Body of pancreas (tissue), 4 donors: ENCODE data around the gene ENTPD8. TPM values are rescaled to one million over a fixed set of nuclear protein-coding genes. Genes with fewer than 3 reads are reported as not detected.

Experiments
- ATAC-seq: fragments of 150-250 bp; one replicate; pipeline ENCODE4 v1.9.1; 2016
- DNase-seq, 4 donors: peaks; one replicate each; pipeline ENCODE4 v3.0.0-alpha.2; 2019
- H3K27ac ChIP-seq, 4 donors: fragments of 200-600 bp; sonication (generic); 1 replicate in 3 of 4; 2 replicates in 1 of 4; pipeline versions ENCODE4 v1.5.1 to v1.6.1; 2016 to 2019; ENCODE audit warnings: mild to moderate bottlenecking in 1 of 4, mixed read lengths in 1 of 4, moderate library complexity in 1 of 4
- H3K27me3 ChIP-seq, 2 donors: fragments of 200-600 bp; sonication (generic); one replicate each; pipeline ENCODE4 v1.6.0; 2016; ENCODE audit warnings: mild to moderate bottlenecking in 1 of 2
- H3K36me3 ChIP-seq, 2 donors: fragments of 200-600 bp; sonication (generic); replicated peaks in 1 of 2; 2 replicates each; pipeline ENCODE4 v1.5.1; 2016; ENCODE audit warnings: low read depth in 2 of 2; ENCODE audit not compliant: insufficient read depth in 1 of 2
- H3K4me1 ChIP-seq: fragments of 200-600 bp; sonication (generic); one replicate; pipeline ENCODE4 v1.6.0; 2016
- H3K4me3 ChIP-seq, 2 donors: fragments of 200-600 bp; sonication (generic); 1 replicate in 1 of 2; 2 replicates in 1 of 2; pipeline ENCODE4 v1.5.1; 2016 to 2019
- H3K9me3 ChIP-seq, 3 donors: fragments of 200-600 bp; sonication (generic); 1 replicate in 2 of 3; 2 replicates in 1 of 3; pipeline ENCODE4 v1.5.1; 2016
- POLR2A ChIP-seq, 3 donors: fragments of 450-650 bp; IDR thresholded peaks; one replicate each; pipeline ENCODE4 v1.6.1; 2016; ENCODE audit warnings: antibody characterized with exemption in 3 of 3, mild to moderate bottlenecking in 2 of 3
- WGBS, 2 donors: methylation state at CpG; one replicate each; pipeline ENCODE4 v1.1.5; 2017; 5-methylcytosine and 5-hydroxymethylcytosine counted together
- intact Hi-C: fragments of 100-400 bp; cut with DNase I; formaldehyde crosslinking; loops from one replicate; pipeline ENCODE4 v1.15.1; 2023
- total RNA-seq, 2 donors: library from RNA; depleted of rRNA; stranded (reverse); fragments of >200 nt; gene quantifications; one replicate each; pipeline ENCODE4 v1.1.0, GENCODE V29; 2016
- TF ChIP-seq, protein P1 (sequence below), 7 experiments: fragments of 450-650 bp in 4 of 7; fragments of 200-600 bp in 3 of 7; sonication (generic) in 3 of 7; IDR thresholded peaks; one replicate each; pipeline ENCODE4 v1.5.1; 2016 to 2019; ENCODE audit warnings: antibody characterized with exemption in 7 of 7

Gene ENTPD8
- total RNA-seq, 2 donors from 2014 or later, result 2.0 to 2.3 TPM

DNA sequence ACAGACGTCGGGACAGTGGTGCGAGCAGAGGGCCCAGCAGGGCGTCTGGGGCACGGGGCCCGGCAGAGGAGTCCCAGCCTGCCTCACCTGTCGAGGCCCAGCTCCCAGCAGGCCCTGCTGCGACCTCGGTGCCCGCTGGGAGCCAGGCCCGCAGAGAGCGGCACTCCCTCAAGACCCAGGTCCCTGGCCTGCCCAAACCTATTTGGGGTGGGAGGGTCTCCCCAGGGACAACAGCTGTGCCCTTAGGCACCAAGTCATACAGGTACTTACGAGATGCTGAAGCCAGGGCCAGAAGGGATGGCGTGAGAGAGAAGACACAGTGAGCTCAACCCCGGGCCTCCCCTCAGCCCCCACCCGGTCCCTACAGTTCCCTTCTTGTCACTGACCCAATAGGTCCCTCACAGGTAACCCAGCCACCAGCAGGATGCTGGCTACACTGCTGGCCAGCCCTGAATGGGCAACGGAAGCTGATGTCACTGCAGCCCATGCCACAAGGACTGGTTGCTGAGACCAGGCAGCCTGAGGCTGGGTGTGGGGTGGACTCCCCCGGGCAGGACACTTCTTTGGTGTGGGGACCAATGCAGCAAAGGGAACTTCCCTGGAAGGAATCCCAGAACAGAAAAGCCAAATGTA, 14.3 kb upstream of the ENTPD8 start:
- Histone ChIP-seq H3K4me1 (peaks cover 45% of the 10 kb centered on the region), H3K27ac (no peak overlapping the region), H3K4me3 (no peak overlapping the region), H3K36me3 (peaks cover 0 to 5% of the 10 kb centered on the region in 2 donors), H3K9me3 (no peaks in the 10 kb centered on the region), H3K27me3 (no peaks in the 10 kb centered on the region)
- WGBS, 2 donors, result 90 to 98% methylated on average over 10 of the region's 18 CpGs
- DNase-seq, result peak in 1 of 4 donors; percentile 4
- TF ChIP-seq, protein P1, sequence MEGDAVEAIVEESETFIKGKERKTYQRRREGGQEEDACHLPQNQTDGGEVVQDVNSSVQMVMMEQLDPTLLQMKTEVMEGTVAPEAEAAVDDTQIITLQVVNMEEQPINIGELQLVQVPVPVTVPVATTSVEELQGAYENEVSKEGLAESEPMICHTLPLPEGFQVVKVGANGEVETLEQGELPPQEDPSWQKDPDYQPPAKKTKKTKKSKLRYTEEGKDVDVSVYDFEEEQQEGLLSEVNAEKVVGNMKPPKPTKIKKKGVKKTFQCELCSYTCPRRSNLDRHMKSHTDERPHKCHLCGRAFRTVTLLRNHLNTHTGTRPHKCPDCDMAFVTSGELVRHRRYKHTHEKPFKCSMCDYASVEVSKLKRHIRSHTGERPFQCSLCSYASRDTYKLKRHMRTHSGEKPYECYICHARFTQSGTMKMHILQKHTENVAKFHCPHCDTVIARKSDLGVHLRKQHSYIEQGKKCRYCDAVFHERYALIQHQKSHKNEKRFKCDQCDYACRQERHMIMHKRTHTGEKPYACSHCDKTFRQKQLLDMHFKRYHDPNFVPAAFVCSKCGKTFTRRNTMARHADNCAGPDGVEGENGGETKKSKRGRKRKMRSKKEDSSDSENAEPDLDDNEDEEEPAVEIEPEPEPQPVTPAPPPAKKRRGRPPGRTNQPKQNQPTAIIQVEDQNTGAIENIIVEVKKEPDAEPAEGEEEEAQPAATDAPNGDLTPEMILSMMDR (IDR thresholded peaks at IDR 0.05), result no peak
- no peak for TF ChIP-seq POLR2A (IDR thresholded peaks at IDR 0.05)
- intact Hi-C loops, result no loop called here
- ATAC-seq, result no peak

DNA sequence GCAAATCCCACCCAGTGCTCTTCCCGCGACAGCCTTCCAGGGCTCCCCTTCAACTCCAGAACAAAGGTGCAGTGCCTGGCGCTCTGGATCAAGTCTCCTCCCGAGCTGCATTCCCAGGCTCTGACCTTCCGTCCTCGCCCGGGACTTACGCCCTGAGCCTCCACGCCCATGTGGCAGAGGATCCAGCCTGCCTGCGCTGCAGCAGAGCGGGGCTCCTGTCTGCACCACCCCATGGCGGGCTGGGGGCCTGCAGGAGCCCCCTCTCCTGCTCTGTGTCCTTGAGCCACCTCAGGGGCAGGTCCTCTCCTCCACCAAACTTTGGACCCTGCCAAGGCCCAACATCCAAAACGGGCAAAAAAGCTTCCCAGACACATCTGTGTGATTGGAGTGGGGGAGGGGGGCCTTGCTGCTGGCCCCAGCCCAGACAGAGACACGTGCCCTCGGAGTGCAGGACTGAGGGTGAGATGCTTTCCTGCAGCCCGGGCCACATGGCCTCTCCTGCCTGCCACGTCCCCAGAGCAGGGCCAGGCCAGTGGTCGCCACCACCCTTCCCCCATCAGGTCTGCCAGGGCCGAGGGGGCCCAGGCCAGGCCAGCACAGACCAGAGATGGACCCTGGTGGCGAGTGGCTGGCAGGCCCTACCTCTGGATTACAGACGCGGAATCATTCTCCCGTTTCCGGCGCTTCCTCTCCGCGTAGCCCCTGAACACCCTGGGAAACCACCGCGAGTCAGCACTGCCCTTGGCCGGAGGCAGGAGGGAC, 13.6 kb upstream of the ENTPD8 start:
- Histone ChIP-seq H3K36me3 (peaks cover 0 to 5% of the 10 kb centered on the region in 2 donors), H3K4me3 (no peak overlapping the region), H3K9me3 (no peaks in the 10 kb centered on the region), H3K4me1 (peaks cover 42% of the 10 kb centered on the region), H3K27me3 (no peaks in the 10 kb centered on the region), H3K27ac (peak overlapping the region in 1 of 4 donors; percentile 59)
- no peak for ATAC-seq
- intact Hi-C loops, result no loop called here
- peak in 2 of 4 donors; percentile 15 to 30 for DNase-seq
- 70 to 81% methylated on average over 18 to 29 of the region's 30 CpGs for WGBS, 2 donors
- TF ChIP-seq, protein P1 (IDR thresholded peaks at IDR 0.05), result no peak
- no peak for TF ChIP-seq POLR2A (IDR thresholded peaks at IDR 0.05)

DNA sequence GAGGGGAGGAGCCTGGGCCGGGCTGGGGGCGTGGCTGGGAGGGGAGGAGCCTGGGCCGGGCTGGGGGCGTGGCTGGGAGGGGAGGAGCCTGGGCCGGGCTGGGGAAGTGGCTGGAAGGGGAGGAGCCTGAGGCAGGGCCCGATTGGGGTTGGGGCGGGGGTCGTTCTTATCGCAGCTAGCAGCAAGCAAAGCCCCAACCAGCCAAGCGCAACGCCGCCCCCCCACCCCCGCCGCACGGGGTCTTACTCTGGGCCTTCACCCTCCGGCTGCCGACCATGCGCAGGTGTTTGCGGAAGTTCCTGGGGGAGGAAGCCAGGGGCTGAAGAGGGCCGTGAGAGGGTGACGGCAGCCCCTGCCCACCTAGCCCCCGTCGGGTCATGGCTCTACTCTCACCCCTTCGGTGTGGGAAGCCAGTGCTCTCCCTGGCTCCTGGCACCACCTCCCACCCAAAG, 13.0 kb upstream of the ENTPD8 start:
- peaks cover 0 to 5% of the 10 kb centered on the region in 2 donors for H3K36me3 ChIP-seq
- TF ChIP-seq POLR2A (IDR thresholded peaks at IDR 0.05), result peak in 1 of 3 donors; percentile 35
- TF ChIP-seq, protein P1 (IDR thresholded peaks at IDR 0.05), result no peak
- ATAC-seq (no peak), DNase-seq (peak in 3 of 4 donors; percentile 26 to 52 (median 44))
- no peaks in the 10 kb centered on the region for H3K27me3 ChIP-seq
- peak overlapping the region in 1 of 4 donors; percentile 59 for H3K27ac ChIP-seq
- 29 to 30% methylated on average over 7 to 21 of the region's 24 CpGs for WGBS, 2 donors
- H3K4me1 ChIP-seq, result peaks cover 36% of the 10 kb centered on the region
- no peaks in the 10 kb centered on the region for H3K9me3 ChIP-seq
- intact Hi-C loops, result no loop called here
- no peak overlapping the region for H3K4me3 ChIP-seq

DNA sequence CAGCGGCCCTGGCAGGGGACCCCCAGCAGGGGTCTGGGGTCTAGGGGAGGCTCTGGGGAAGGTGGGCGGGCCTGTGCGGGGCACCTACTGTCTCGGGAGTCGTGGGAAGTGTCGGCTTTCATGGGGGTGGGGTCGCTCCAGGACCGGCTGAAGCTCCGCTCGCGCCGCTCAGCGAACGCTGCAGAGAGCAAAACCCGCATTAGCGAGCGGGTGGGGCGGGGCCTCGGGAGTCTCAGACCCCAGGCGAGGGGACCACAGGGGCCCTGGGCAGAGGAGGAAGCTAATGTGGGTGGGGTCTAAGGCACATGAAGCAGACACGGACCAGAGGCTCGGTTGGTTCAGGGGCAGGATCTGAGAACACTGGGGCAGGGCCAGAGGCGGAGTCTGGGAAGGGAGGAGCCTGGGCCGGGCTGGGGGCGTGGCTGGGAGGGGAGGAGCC, 12.5 kb upstream of the ENTPD8 start:
- 39 to 70% methylated on average over 19 to 25 of the region's 25 CpGs for WGBS, 2 donors
- H3K4me1 ChIP-seq, result peaks cover 35% of the 10 kb centered on the region
- H3K36me3 ChIP-seq, result peaks cover 0 to 5% of the 10 kb centered on the region in 2 donors
- ATAC-seq (peak; percentile 45), DNase-seq (peak; percentile 52 to 77 (median 64))
- intact Hi-C loops, result no loop called here
- H3K9me3 ChIP-seq, result no peaks in the 10 kb centered on the region
- no peak overlapping the region for H3K27ac ChIP-seq
- H3K27me3 ChIP-seq, result no peaks in the 10 kb centered on the region
- no peak overlapping the region for H3K4me3 ChIP-seq
- TF ChIP-seq POLR2A (IDR thresholded peaks at IDR 0.05), result no peak
- TF ChIP-seq, protein P1 (IDR thresholded peaks at IDR 0.05), result no peak
